NT2/D1 (cell line): ENCODE results near the gene MGAT5.

Experiments
- DNase-seq: peaks from one replicate; pipeline ENCODE4 v3.0.0-alpha.2; 2011; ENCODE audit warnings: low read depth, low spot score
- H3K27me3 ChIP-seq: 2 replicates; pipeline ENCODE4 v1.6.0; 2011; ENCODE audit warnings: mild to moderate bottlenecking; ENCODE audit not compliant: insufficient read length, insufficient read depth
- H3K36me3 ChIP-seq: 2 replicates; pipeline ENCODE4 v1.6.1; 2011; ENCODE audit warnings: mild to moderate bottlenecking, low read length, mixed read lengths; ENCODE audit not compliant: insufficient read depth, insufficient read length
- H3K4me1 ChIP-seq: 2 replicates; pipeline ENCODE4 v1.5.1; 2011; ENCODE audit not compliant: insufficient read depth, insufficient read length
- H3K4me3 ChIP-seq: 2 replicates; pipeline ENCODE4 v1.5.1; 2011; ENCODE audit warnings: low read depth; ENCODE audit not compliant: insufficient read length
- H3K9ac ChIP-seq: 2 replicates; pipeline ENCODE4 v1.6.0; 2011; ENCODE audit warnings: low read depth; ENCODE audit not compliant: insufficient read length
- H3K9me3 ChIP-seq: 2 replicates; pipeline ENCODE4 v1.5.1; 2011; ENCODE audit warnings: mild to moderate bottlenecking, low read length; ENCODE audit not compliant: insufficient read depth
- SUZ12 ChIP-seq: IDR thresholded peaks from 2 replicates; pipeline ENCODE4 v1.6.1; 2011; ENCODE audit not compliant: insufficient read length, insufficient read depth; ENCODE audit errors: extremely low read depth
- YY1 ChIP-seq: IDR thresholded peaks from 2 replicates; pipeline ENCODE4 v1.6.1; 2011; ENCODE audit not compliant: insufficient read length, insufficient read depth
- ZNF274 ChIP-seq: IDR thresholded peaks from 2 replicates; pipeline ENCODE4 v1.6.1; 2011; ENCODE audit warnings: mild to moderate bottlenecking, low read depth, low read length

Gene MGAT5

GRCh38 chr2:134231301-134231964, 22.4 kb upstream of the MGAT5 start:
- Histone ChIP-seq H3K27me3 (no peaks in the 10 kb centered on the region), H3K9ac (no peak overlapping the region), H3K4me3 (no peak overlapping the region), H3K9me3 (peaks cover 19% of the 10 kb centered on the region; the same call in 1 of the 2 replicates), H3K4me1 (no peaks in the 10 kb centered on the region), H3K36me3 (no peaks in the 10 kb centered on the region)
- DNase-seq, result no peak
- TF ChIP-seq ZNF274, result no peak
- TF ChIP-seq YY1, result no peak
- TF ChIP-seq SUZ12, result no peak

DNA sequence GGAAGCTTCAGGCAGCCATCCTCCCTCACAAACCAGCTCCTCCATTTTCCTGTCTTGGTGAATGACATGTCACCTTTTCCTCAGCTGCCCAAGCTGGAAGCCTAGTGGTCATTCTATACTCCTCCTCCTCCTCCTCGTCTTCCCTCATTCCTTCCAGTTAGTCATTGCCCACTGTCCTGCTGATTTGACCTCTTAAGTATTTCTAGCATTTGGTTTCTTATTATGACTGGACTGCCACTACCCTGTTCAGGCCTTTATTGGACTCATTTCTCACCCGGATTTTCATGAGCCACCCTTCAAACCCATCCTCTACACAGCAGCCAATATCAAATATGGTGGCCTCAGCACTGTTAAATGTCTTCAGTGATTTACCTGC, 21.9 kb upstream of the MGAT5 start:
- Histone ChIP-seq H3K9me3 (peaks cover 19% of the 10 kb centered on the region; the same call in 1 of the 2 replicates), H3K9ac (no peak overlapping the region), H3K4me1 (no peaks in the 10 kb centered on the region), H3K36me3 (no peaks in the 10 kb centered on the region), H3K27me3 (no peaks in the 10 kb centered on the region), H3K4me3 (no peak overlapping the region)
- no peak for DNase-seq
- TF ChIP-seq SUZ12 (no peak), YY1 (no peak), ZNF274 (no peak)

GRCh38 chr2:134232461-134232860, 21.4 kb upstream of the MGAT5 start:
- no peaks in the 10 kb centered on the region for H3K27me3 ChIP-seq
- TF ChIP-seq ZNF274 (no peak), SUZ12 (no peak), YY1 (no peak)
- no peaks in the 10 kb centered on the region for H3K4me1 ChIP-seq
- peaks cover 19% of the 10 kb centered on the region; the same call in 1 of the 2 replicates for H3K9me3 ChIP-seq
- H3K4me3 ChIP-seq, result no peak overlapping the region
- H3K9ac ChIP-seq, result no peak overlapping the region
- no peaks in the 10 kb centered on the region for H3K36me3 ChIP-seq
- no peak for DNase-seq

GRCh38 chr2:134232868-134233727, 20.8 kb upstream of the MGAT5 start:
- no peak for DNase-seq
- H3K4me3 ChIP-seq, result no peak overlapping the region
- no peaks in the 10 kb centered on the region for H3K27me3 ChIP-seq
- H3K9ac ChIP-seq, result no peak overlapping the region
- peaks cover 17% of the 10 kb centered on the region; the same call in 1 of the 2 replicates for H3K9me3 ChIP-seq
- no peaks in the 10 kb centered on the region for H3K4me1 ChIP-seq
- H3K36me3 ChIP-seq, result no peaks in the 10 kb centered on the region
- TF ChIP-seq ZNF274, result no peak
- TF ChIP-seq SUZ12, result no peak
- no peak for TF ChIP-seq YY1

DNA sequence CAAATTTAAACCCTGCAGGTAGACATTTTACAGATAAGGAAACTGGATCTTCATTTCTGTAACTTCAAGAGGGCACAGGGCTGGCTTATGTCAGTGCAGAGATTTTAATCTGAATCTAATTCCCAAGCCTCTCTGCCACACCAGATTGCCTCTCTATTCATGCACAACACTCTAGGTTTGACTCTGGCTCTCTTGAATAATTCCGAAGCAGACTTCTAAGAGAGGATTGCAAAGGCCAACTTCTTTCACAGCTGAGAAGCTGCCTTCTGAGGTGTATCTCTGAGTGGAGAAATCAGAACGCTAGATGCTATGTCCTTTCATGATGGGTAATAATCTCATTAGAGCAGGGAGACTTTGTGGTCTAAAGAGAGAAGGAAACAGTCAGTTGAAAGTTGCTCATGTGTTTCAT, 20.1 kb upstream of the MGAT5 start:
- Histone ChIP-seq H3K4me3 (no peak overlapping the region), H3K9me3 (peaks cover 10% of the 10 kb centered on the region; the same call in 1 of the 2 replicates), H3K9ac (no peak overlapping the region), H3K36me3 (no peaks in the 10 kb centered on the region), H3K27me3 (no peaks in the 10 kb centered on the region), H3K4me1 (no peaks in the 10 kb centered on the region)
- TF ChIP-seq SUZ12 (no peak), YY1 (no peak), ZNF274 (no peak)
- DNase-seq, result no peak

GRCh38 chr2:134234535-134234934, 19.3 kb upstream of the MGAT5 start:
- DNase-seq, result no peak
- H3K9me3 ChIP-seq, result peaks cover 5% of the 10 kb centered on the region; the same call in 1 of the 2 replicates
- H3K36me3 ChIP-seq, result no peaks in the 10 kb centered on the region
- no peaks in the 10 kb centered on the region for H3K27me3 ChIP-seq
- no peak overlapping the region for H3K4me3 ChIP-seq
- H3K4me1 ChIP-seq, result no peaks in the 10 kb centered on the region
- H3K9ac ChIP-seq, result no peak overlapping the region
- TF ChIP-seq ZNF274 (no peak), YY1 (no peak), SUZ12 (no peak)
